ENCODE data around the gene SYNE1. TPM values are rescaled to one million over a fixed set of nuclear protein-coding genes. Genes with fewer than 3 reads are reported as not detected.
A peak's percentile ranks its signal among the peaks of the same experiment; 100 is the strongest.

The SYNE1 gene
- total and polyA plus RNA-seq, 2 of the 8 experiments (the other 6 are each of a cell fraction or from before 2014, with no cell fraction given), result 2.8 to 5.5 TPM

- CTCF ChIA-PET (ENCODE audit: partially characterized antibody), result interaction anchor here (1.2 kb wide), 1 partner anchor 10 kb away, joined by 4 read pairs; no protein-coding TSS in a partner anchor
- Histone ChIP-seq H3K36me3 (ENCODE audit: control insufficient read depth in 2 of 4, insufficient read depth in 4 of 4, low read length in 3 of 4) (no peaks in the 10 kb centered on the region), H2AK5ac (ENCODE audit: low read depth, low read length) (no peak overlapping the region), H4K5ac (ENCODE audit: insufficient read length, low read depth, low read length) (no peak overlapping the region), H3K79me1 (ENCODE audit: low read depth, low read length) (no peaks in the 10 kb centered on the region), H4K8ac (ENCODE audit: extremely low read depth, insufficient read depth, low read length) (no peak overlapping the region), H3K4me3 (ENCODE audit: extremely low read depth in 1 of 4, insufficient read depth in 2 of 4, low read depth in 3 of 4, low read length in 4 of 4) (no peak overlapping the region), H3K4me1 (replicated peaks in 1 of 4; ENCODE audit: control insufficient read depth in 3 of 4, insufficient read depth in 4 of 4, low read length in 3 of 4) (no peaks in the 10 kb centered on the region), H2BK15ac (ENCODE audit: low read length) (no peak overlapping the region), H4K91ac (replicated peaks; ENCODE audit: insufficient read length, low read length) (no peak overlapping the region), H3K79me2 (ENCODE audit: control insufficient read depth in 1 of 2, insufficient read depth in 2 of 2, low read length in 2 of 2) (no peaks in the 10 kb centered on the region), H3K9ac (replicated peaks in 1 of 4; ENCODE audit: extremely low read depth in 1 of 4, low read depth in 3 of 4, low read length in 3 of 4) (no peak overlapping the region), H3K4ac (replicated peaks; ENCODE audit: insufficient read length, low read depth, low read length) (no peak overlapping the region), H3K23ac (ENCODE audit: insufficient read length) (no peak overlapping the region), H3K56ac (replicated peaks; ENCODE audit: insufficient read length, low read depth, low read length) (no peak overlapping the region), H3K27ac (ENCODE audit: low read depth, low read length) (no peak overlapping the region), H3K4me2 (ENCODE audit: insufficient read depth in 1 of 2, low read depth in 2 of 2, low read length in 2 of 2) (no peak overlapping the region), H4K20me1 (replicated peaks in 1 of 2; ENCODE audit: control insufficient read depth in 1 of 2, insufficient read depth in 2 of 2, low read length in 2 of 2) (no peaks in the 10 kb centered on the region), H3K23me2 (ENCODE audit: low read depth, low read length) (no peaks in the 10 kb centered on the region), H3K9me3 (ENCODE audit: insufficient read depth in 2 of 2, low read depth in 1 of 2, low read length in 1 of 2) (no peaks in the 10 kb centered on the region), H3K14ac (ENCODE audit: insufficient read length) (no peak overlapping the region), H2BK12ac (ENCODE audit: low read depth, low read length) (no peak overlapping the region), H2BK5ac (ENCODE audit: low read depth, low read length) (no peak overlapping the region), H2BK20ac (ENCODE audit: low read length) (no peak overlapping the region), H2AFZ (ENCODE audit: low read length) (0 out of 2 replicates have a peak overlapping the region, but pooled peaks have one; percentile 84), H3K18ac (ENCODE audit: extremely low read depth, low read length) (no peak overlapping the region), H2BK120ac (replicated peaks; ENCODE audit: low read depth, low read length) (no peak overlapping the region), H3K27me3 (replicated peaks in 1 of 4; ENCODE audit: control insufficient read depth in 3 of 4, extremely low read depth in 1 of 4, insufficient read depth in 3 of 4, low read length in 3 of 4) (no peaks in the 10 kb centered on the region)
- 85% methylated on average over 1 of the region's 1 CpG; no CpG with 5 or more reads in 1 of the 2 experiments for WGBS, 2 experiments (ENCODE audit: extremely low coverage in 1 of 2, insufficient coverage in 1 of 2, insufficient read length in 1 of 2, insufficient replicate concordance in 2 of 2, low coverage in 1 of 2, low lambda C conversion rate in 2 of 2, missing lambda C conversion rate in 1 of 2)
- DNase-seq (ENCODE audit: low read depth in 1 of 2, low spot score in 2 of 2) (no peak), FAIRE-seq (no peak)
- POLR2A ChIA-PET (ENCODE audit: partially characterized antibody), result no interaction called here
- TF ChIP-seq CTBP2 (IDR thresholded peaks at IDR 0.05; ENCODE audit: borderline replicate concordance, insufficient read depth, insufficient read length, low read length) (no peak), ATF2 (IDR thresholded peaks at IDR 0.05; ENCODE audit: low read length) (no peak), POLR2A (IDR thresholded peaks at IDR 0.05; ENCODE audit: control extremely low read depth in 1 of 2, low read depth in 2 of 2, low read length in 2 of 2) (no peak), E2F6 (IDR thresholded peaks at IDR 0.05) (no peak)
These were observed 162.8 kb downstream of the SYNE1 start for GRCh38 chr6:152474354-152474753.

Data from H1 (cell line).